AG10803 (cell line): ENCODE data around the gene C1R.

Source experiments
- DNase-seq: peaks from one replicate; pipeline ENCODE4 v3.0.0; 2010; ENCODE audit warnings: low read depth
- H3K4me3 ChIP-seq: 2 replicates; pipeline ENCODE4 v1.5.1; 2011; ENCODE audit warnings: mild to moderate bottlenecking, low read length, control low read depth
- CTCF ChIP-seq: conservative IDR thresholded peaks from 2 replicates; pipeline ENCODE4 v1.5.1; 2011; ENCODE audit warnings: mild to moderate bottlenecking, low read length, control low read depth, inconsistent platforms

C1R gene

GRCh38 chr12:7118881-7119280 lies 26.6 kb upstream of the C1R start:
- H3K4me3 ChIP-seq: no peak overlapping the region
- TF ChIP-seq CTCF: no peak
- DNase-seq: no peak

GRCh38 chr12:7117670-7118069 lies 25.4 kb upstream of the C1R start:
- H3K4me3 ChIP-seq: no peak overlapping the region
- no peak for TF ChIP-seq CTCF
- DNase-seq: no peak

GRCh38 chr12:7116916-7117315 lies 24.7 kb upstream of the C1R start:
- DNase-seq: no peak
- no peak overlapping the region for H3K4me3 ChIP-seq
- no peak for TF ChIP-seq CTCF

- DNase-seq: no peak
- no peak overlapping the region for H3K4me3 ChIP-seq
- no peak for TF ChIP-seq CTCF
These were observed 24.0 kb upstream of the C1R start for GRCh38 chr12:7116196-7116595.

GRCh38 chr12:7114851-7115250 lies 22.6 kb upstream of the C1R start:
- no peak overlapping the region for H3K4me3 ChIP-seq
- no peak for TF ChIP-seq CTCF
- DNase-seq: no peak

GRCh38 chr12:7114008-7114407 lies 21.8 kb upstream of the C1R start:
- DNase-seq: no peak
- no peak for TF ChIP-seq CTCF

GRCh38 chr12:7113389-7113871 lies 21.2 kb upstream of the C1R start:
- peak; percentile 44 for DNase-seq

More at GRCh38 chr12:7114008-7114407, 21.8 kb upstream of the C1R start:
- no peak overlapping the region for H3K4me3 ChIP-seq

More at GRCh38 chr12:7113389-7113871, 21.2 kb upstream of the C1R start:
- no peak overlapping the region for H3K4me3 ChIP-seq
- peak; percentile 85 for TF ChIP-seq CTCF
